ENCODE results near the gene AHCYL1. TPM values are rescaled to one million over a fixed set of nuclear protein-coding genes. Genes with fewer than 3 reads are reported as not detected.

Gene AHCYL1
- total RNA-seq, 2 experiments from 2014 or later: 79.1 to 82.6 TPM

DNA sequence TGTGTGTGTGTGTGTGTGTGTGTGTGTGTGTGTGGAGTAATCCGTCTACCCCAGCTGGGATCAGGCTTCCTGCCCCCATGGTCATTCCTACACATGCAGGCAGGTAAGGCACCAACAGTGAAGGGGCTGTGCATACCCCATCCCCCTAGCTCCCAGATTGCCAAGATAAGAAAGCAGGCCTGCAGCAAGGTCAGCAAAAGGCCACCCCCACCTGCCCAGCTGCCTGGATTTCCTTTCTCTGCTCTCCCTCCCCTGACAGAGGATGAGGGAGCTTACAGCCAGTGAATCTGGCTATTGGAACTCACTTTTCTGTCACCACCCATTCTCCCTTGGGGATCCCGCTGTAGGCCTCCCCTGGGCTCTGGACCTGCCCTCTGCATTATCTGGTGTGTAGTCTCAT, 78.0 kb downstream of the AHCYL1 start:
- ChIA-PET POLR2A (interaction anchor here (1.0 kb wide), 1 partner anchor 28 kb away, joined by 4 read pairs; no protein-coding TSS in a partner anchor), CTCF (interaction anchor here (0.8 to 13.6 kb wide), 8 partner anchors 9 to 40 kb away, joined by 3 to 191 read pairs (median 6); no protein-coding TSS in a partner anchor)
- DNase-seq: no peak
- Mint-ChIP-seq H3K9me3 (ENCODE audit: low read depth) (no peaks in the 10 kb centered on the region), H3K36me3 (ENCODE audit: low read depth) (peaks cover 10% of the 10 kb centered on the region), H3K27me3 (peaks cover 13% of the 10 kb centered on the region), H3K27ac (no peak overlapping the region), H3K4me1 (no peaks in the 10 kb centered on the region), H3K4me3 (no peak overlapping the region)
- intact Hi-C loops (cut with DNase I, micrococcal nuclease): no loop called here
- ATAC-seq: no peak

- H3K27ac Mint-ChIP-seq: no peak overlapping the region
- CTCF ChIA-PET: interaction anchor here (2.5 kb wide), 1 partner anchor 13 kb away, joined by 7 read pairs; no protein-coding TSS in a partner anchor
- H3K36me3 Mint-ChIP-seq (ENCODE audit: low read depth): peaks cover 8% of the 10 kb centered on the region
- no peak overlapping the region for H3K4me3 Mint-ChIP-seq
- H3K4me1 Mint-ChIP-seq: peaks cover 8% of the 10 kb centered on the region
- no peaks in the 10 kb centered on the region for H3K9me3 Mint-ChIP-seq (ENCODE audit: low read depth)
- POLR2A ChIA-PET: no interaction called here
- intact Hi-C loops (cut with DNase I, micrococcal nuclease): no loop called here
- ATAC-seq (no peak), DNase-seq (no peak)
- H3K27me3 Mint-ChIP-seq: peaks cover 22% of the 10 kb centered on the region
These were observed 79.2 kb downstream of the AHCYL1 start for GRCh38 chr1:110063781-110064180.

DNA sequence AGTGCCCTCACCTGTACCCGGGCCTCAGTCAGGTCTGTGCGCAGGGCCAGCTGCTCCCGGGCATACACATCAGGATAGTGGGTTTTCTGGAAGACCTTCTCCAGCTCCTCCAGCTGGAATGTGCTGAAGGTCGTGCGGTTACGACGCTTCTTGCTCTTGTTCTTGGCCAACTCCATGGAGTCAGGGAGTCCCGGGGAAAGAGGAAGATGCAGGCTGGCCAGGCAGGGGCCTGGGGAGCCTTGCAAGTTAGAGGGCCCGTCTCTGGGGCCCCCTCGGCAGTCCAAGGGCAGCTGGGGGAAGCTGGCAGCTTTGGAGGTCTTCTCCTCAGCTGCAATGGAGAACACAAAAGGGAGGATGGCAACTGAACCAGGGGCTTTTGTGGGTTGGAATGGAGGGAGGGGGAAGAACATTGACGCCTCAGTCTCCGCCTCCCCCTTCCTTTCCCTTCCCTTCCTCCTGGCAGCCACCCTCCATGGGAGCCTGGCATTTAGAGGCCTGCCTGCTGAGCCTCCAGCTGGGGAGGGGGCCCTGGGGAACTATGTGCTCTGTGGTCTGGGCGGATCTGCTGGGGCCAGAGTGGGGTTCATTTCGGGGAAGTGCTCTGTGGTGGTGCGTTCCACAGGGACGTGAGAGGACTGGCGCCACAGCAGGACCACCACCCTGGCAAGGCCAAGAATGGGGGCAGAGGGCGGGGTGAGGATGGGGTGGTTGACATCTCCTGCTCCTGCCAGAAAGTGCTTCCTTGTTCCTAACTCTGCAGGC, 80.2 kb downstream of the AHCYL1 start:
- Mint-ChIP-seq H3K4me3 (no peak overlapping the region), H3K36me3 (ENCODE audit: low read depth) (peaks cover 8% of the 10 kb centered on the region), H3K27me3 (peaks cover 29% of the 10 kb centered on the region), H3K9me3 (ENCODE audit: low read depth) (no peaks in the 10 kb centered on the region), H3K4me1 (peaks cover 14% of the 10 kb centered on the region), H3K27ac (no peak overlapping the region)
- intact Hi-C loops (cut with DNase I, micrococcal nuclease): no loop called here
- ChIA-PET CTCF (interaction anchor here (0.7 to 2.5 kb wide), 4 partner anchors 8 to 12 kb away, joined by 4 to 18 read pairs (median 6); no protein-coding TSS in a partner anchor), POLR2A (no interaction called here)
- DNase-seq: no peak
- ATAC-seq: no peak

- DNase-seq: no peak
- Mint-ChIP-seq H3K27ac (no peak overlapping the region), H3K27me3 (peaks cover 33% of the 10 kb centered on the region), H3K4me1 (peaks cover 17% of the 10 kb centered on the region), H3K9me3 (ENCODE audit: low read depth) (no peaks in the 10 kb centered on the region), H3K4me3 (no peak overlapping the region), H3K36me3 (ENCODE audit: low read depth) (peaks cover 3% of the 10 kb centered on the region)
- no peak for ATAC-seq
- intact Hi-C loops (cut with DNase I, micrococcal nuclease): no loop called here
- CTCF ChIA-PET: interaction anchor here (0.6 to 2.3 kb wide), 5 partner anchors 9 to 67 kb away, joined by 3 to 18 read pairs (median 4); no protein-coding TSS in a partner anchor
- POLR2A ChIA-PET: no interaction called here
These were observed 81.3 kb downstream of the AHCYL1 start for GRCh38 chr1:110065841-110066240.

DNA sequence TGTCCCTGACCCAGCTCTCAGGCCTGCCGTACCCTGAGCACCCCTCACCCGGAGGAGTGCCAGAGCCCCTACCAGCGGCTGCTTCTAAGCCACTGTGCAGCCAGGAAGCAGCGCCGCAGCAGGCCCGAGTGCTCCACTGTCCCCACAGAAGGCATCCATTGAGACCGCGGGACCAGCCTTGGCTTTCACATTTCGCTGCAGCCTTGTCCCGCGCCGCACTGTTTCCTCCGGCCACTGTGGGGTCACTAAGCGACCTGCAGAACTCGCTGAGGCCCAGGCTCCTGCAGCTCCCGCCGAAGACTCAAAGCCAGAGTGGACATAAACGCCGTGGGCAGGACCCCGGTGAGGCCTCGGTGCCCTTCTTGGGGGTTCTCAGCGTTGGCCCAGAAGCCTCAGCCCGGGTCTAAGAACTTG, 82.9 kb downstream of the AHCYL1 start:
- ATAC-seq: no peak
- intact Hi-C loops (cut with DNase I, micrococcal nuclease): no loop called here
- Mint-ChIP-seq H3K4me3 (no peak overlapping the region), H3K36me3 (ENCODE audit: low read depth) (no peaks in the 10 kb centered on the region), H3K27ac (no peak overlapping the region), H3K9me3 (ENCODE audit: low read depth) (no peaks in the 10 kb centered on the region), H3K27me3 (peaks cover 48% of the 10 kb centered on the region), H3K4me1 (peaks cover 17% of the 10 kb centered on the region)
- ChIA-PET CTCF (interaction anchor here (0.8 to 1.3 kb wide), 3 partner anchors 21 to 1691 kb away, joined by 3 to 5 read pairs (median 3); no protein-coding TSS in a partner anchor), POLR2A (no interaction called here)
- no peak for DNase-seq

- POLR2A ChIA-PET: no interaction called here
- Mint-ChIP-seq H3K9me3 (ENCODE audit: low read depth) (no peaks in the 10 kb centered on the region), H3K27me3 (peaks cover 53% of the 10 kb centered on the region), H3K4me3 (peak overlapping the region; percentile 15), H3K36me3 (ENCODE audit: low read depth) (no peaks in the 10 kb centered on the region), H3K27ac (no peak overlapping the region), H3K4me1 (peaks cover 17% of the 10 kb centered on the region)
- ATAC-seq (peak; percentile 11), DNase-seq (peak; percentile 28)
- intact Hi-C loops (cut with DNase I, micrococcal nuclease): loop anchor here (1.0 to 2.0 kb wide), 2 partner anchors 15 to 16 kb away; no protein-coding TSS in a partner anchor
- CTCF ChIA-PET: interaction anchor here (0.8 to 1.5 kb wide), 5 partner anchors 8 to 1690 kb away, joined by 3 to 5 read pairs (median 4); no protein-coding TSS in a partner anchor
These were observed 83.5 kb downstream of the AHCYL1 start for GRCh38 chr1:110067893-110068645.

GRCh38 chr1:110068646-110069403, 84.3 kb downstream of the AHCYL1 start:
- intact Hi-C loops (cut with DNase I, micrococcal nuclease): loop anchor here (1.0 to 2.0 kb wide), 2 partner anchors 14 to 15 kb away; no protein-coding TSS in a partner anchor
- ATAC-seq (peak; percentile 34), DNase-seq (peak; percentile 49)
- CTCF ChIA-PET: interaction anchor here (0.7 to 1.5 kb wide), 4 partner anchors 9 to 39 kb away, joined by 3 to 5 read pairs (median 4); no protein-coding TSS in a partner anchor
- Mint-ChIP-seq H3K9me3 (ENCODE audit: low read depth) (no peaks in the 10 kb centered on the region), H3K36me3 (ENCODE audit: low read depth) (no peaks in the 10 kb centered on the region), H3K27ac (no peak overlapping the region), H3K27me3 (peaks cover 57% of the 10 kb centered on the region), H3K4me3 (peak overlapping the region; percentile 15), H3K4me1 (peaks cover 17% of the 10 kb centered on the region)
- POLR2A ChIA-PET: no interaction called here

DNA sequence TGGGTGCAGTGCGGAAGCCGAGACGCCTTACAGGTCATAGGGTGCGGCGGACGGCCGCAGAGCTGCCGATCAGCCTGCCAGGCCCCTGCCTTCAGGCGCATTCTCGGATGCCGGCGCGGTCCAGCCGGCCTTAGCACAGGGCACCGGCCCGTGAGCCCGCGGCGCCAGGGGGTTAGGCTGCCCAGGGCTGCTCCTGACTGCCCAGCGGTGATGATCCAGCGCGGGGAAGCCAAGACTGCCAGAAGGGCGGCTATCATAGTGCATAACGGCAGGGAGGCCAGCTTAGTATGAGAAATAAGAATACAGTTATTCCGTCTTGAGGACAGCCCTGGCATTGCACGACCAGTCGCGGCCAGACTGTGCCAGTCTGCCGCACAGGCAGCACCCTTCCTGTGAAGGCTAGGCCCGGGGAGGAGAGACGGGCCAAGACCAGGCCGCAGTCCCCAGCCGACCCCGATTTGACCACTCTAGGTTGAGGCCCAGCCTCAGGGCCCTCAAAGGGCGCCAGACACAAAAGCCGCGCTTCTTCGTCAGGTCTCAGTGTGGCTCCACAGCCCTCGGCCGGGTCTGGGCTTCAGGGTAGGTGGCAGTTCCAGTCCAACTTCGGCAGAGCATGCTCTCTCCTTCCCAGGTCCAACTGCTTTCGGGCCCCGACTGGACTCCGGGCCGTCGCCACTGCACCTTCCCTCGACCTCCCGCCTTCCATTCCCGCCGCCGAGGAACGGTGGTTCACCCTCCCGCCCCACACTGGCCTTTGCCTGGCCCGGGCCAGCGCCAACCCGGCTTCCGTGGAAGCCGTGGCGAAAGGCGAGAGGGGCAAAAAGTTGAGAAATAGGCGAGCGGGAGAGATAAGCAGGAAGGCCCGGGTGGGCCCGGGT, 85.1 kb downstream of the AHCYL1 start:
- ChIA-PET POLR2A (no interaction called here), CTCF (interaction anchor here (0.7 to 1.5 kb wide), 3 partner anchors 10 to 37 kb away, joined by 3 to 5 read pairs (median 3); no protein-coding TSS in a partner anchor)
- Mint-ChIP-seq H3K36me3 (ENCODE audit: low read depth) (no peaks in the 10 kb centered on the region), H3K27me3 (peaks cover 57% of the 10 kb centered on the region), H3K4me3 (no peak overlapping the region), H3K9me3 (ENCODE audit: low read depth) (no peaks in the 10 kb centered on the region), H3K4me1 (peaks cover 17% of the 10 kb centered on the region), H3K27ac (no peak overlapping the region)
- ATAC-seq: peak; percentile 44
- peak; percentile 27 for DNase-seq
- intact Hi-C loops (cut with DNase I, micrococcal nuclease): loop anchor here in 1 of 2 experiments (2.0 kb wide), 1 partner anchor 13 kb away; no protein-coding TSS in a partner anchor

DNA sequence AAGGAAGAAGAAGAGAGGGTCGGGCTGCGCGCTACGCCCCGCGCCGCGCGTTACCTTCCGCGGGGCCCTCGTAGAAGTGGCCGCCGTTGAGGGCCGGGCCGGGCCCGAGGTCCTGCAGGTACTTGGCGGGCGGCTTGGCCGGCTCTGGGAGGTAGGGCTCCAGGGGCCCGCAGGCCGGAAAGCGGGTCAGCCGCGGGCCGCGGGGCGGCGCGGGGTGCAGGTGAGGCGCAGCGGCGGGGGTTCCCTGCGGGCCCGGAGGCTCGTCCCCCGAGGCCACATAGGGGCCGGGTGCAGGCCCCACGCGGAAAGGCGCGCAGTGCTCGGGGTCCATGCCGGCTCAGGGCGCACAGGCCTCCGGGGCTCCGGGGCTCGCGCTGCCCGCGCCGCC, 85.7 kb downstream of the AHCYL1 start:
- DNase-seq (no peak), ATAC-seq (peak; percentile 20)
- Mint-ChIP-seq H3K36me3 (ENCODE audit: low read depth) (no peaks in the 10 kb centered on the region), H3K4me3 (no peak overlapping the region), H3K27me3 (peaks cover 61% of the 10 kb centered on the region), H3K9me3 (ENCODE audit: low read depth) (no peaks in the 10 kb centered on the region), H3K27ac (no peak overlapping the region), H3K4me1 (peaks cover 17% of the 10 kb centered on the region)
- intact Hi-C loops (cut with DNase I, micrococcal nuclease): no loop called here
- CTCF ChIA-PET: no interaction called here
- POLR2A ChIA-PET: interaction anchor here (0.9 kb wide), 1 partner anchor 13 kb away, joined by 3 read pairs; no protein-coding TSS in a partner anchor

DNA sequence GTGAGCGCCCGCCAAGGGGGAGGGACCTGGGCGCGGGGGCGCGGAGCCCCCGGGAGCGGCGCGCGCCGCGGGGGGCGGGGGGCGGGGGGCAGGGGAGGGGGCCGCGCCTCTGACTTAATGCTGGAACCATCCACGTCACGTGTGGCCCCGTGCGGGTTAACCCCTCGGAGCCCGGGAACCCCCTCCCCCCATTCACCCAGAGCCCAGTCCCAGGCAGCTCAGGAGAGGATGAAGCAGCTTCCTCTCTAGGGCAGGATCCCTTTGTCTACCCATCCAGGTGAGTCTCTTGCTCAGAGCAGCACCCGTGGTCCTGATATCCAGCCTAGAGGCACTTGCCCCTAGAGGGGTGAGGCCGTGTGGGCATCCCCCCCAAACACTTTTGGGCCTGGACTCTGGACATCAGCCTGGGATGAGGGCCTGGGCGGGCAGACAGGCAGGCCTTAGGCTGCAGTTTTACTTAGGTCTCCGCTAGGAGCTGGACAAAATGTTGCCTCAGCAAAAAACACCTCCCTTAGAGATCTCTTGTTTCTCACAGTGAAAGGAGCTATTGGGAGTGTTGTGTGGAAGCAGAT, 86.2 kb downstream of the AHCYL1 start, which contains the start of gene ALX3:
ALX3 (minus strand) TSS at position 2 of the 572 bp plus-strand sequence. CDS start 60 bp downstream, outside the sequence.
- Mint-ChIP-seq H3K27me3 (peaks cover 62% of the 10 kb centered on the region), H3K9me3 (ENCODE audit: low read depth) (no peaks in the 10 kb centered on the region), H3K36me3 (ENCODE audit: low read depth) (no peaks in the 10 kb centered on the region), H3K4me1 (peaks cover 17% of the 10 kb centered on the region), H3K27ac (no peak within 1 kb of the TSS), H3K4me3 (no peak within 1 kb of the TSS)
- no peak for DNase-seq
- POLR2A ChIA-PET: interaction anchor here (0.9 kb wide), 1 partner anchor 12 kb away, joined by 3 read pairs; no protein-coding TSS in a partner anchor
- no peak for ATAC-seq
- intact Hi-C loops (cut with DNase I, micrococcal nuclease): no loop called here
- CTCF ChIA-PET: interaction anchor here (0.6 to 3.8 kb wide), 7 partner anchors 10 to 179 kb away, joined by 3 to 36 read pairs (median 3); no protein-coding TSS in a partner anchor
